NCI-H226 (cell line): ENCODE measurements around the gene RAB18.
A peak's percentile ranks its signal among the peaks of the same experiment; 100 is the strongest.
"Not testable (repeated sequence)": the region's sequence is repeated elsewhere in the genome, so short reads cannot be mapped to it uniquely, and the experiment has no call there.

Experiments
- DNase-seq: peaks from one replicate; pipeline ENCODE4 v3.0.0-alpha.2; 2015

Gene RAB18

GRCh38 chr10:27558612-27559020, 54.5 kb downstream of the RAB18 start:
- peak; percentile 33 for DNase-seq

GRCh38 chr10:27561334-27561733, 57.2 kb downstream of the RAB18 start:
- no peak for DNase-seq

GRCh38 chr10:27564398-27564797, 60.3 kb downstream of the RAB18 start:
- peak; percentile 2 for DNase-seq

GRCh38 chr10:27564880-27565279, 60.8 kb downstream of the RAB18 start:
- DNase-seq: no peak

- DNase-seq: no peak
Observed at GRCh38 chr10:27568196-27569175, 64.4 kb downstream of the RAB18 start.

GRCh38 chr10:27569946-27570345, 65.8 kb downstream of the RAB18 start:
- no peak for DNase-seq

GRCh38 chr10:27577038-27577437, 72.9 kb downstream of the RAB18 start:
- not testable (repeated sequence) for DNase-seq

GRCh38 chr10:27578316-27578715, 74.2 kb downstream of the RAB18 start:
- DNase-seq: no peak

- DNase-seq: no peak
Observed at GRCh38 chr10:27581225-27581624, 77.1 kb downstream of the RAB18 start.

GRCh38 chr10:27584302-27584701, 80.2 kb downstream of the RAB18 start:
- DNase-seq: no peak
